HG03457 (cell line): ENCODE measurements around the gene ZFP1.
"Not testable (repeated sequence)": the region's sequence is repeated elsewhere in the genome, so short reads cannot be mapped to it uniquely, and the experiment has no call there.

ENCODE experiments used
- ATAC-seq: cut with Tn5 transposase; IDR thresholded peaks from one replicate; pipeline ENCODE4 v1.9.1; 2021; ENCODE audit warnings: moderate number of reproducible peaks; ENCODE audit not compliant: unreplicated experiment

The ZFP1 gene

DNA sequence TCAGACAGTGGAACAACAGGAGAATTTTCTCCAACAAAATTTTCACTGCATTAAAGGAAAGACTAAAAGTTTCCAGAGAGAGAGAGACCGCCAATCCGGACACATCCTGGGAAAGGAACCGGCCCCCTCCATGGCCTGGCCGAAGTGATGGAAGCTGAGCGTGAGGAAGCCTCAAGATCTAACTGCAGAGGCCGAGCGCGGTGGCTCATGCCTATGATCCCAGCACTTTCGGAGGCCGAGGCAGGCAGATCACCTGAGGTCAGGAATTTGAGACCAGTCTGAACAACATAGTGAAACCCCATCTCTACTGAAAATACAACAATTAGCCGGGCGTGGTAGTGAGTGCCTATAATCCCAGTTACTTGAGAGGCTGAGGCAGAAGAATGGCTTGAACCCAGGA lies 54.8 kb downstream of the ZFP1 start:
- no peak for ATAC-seq

DNA sequence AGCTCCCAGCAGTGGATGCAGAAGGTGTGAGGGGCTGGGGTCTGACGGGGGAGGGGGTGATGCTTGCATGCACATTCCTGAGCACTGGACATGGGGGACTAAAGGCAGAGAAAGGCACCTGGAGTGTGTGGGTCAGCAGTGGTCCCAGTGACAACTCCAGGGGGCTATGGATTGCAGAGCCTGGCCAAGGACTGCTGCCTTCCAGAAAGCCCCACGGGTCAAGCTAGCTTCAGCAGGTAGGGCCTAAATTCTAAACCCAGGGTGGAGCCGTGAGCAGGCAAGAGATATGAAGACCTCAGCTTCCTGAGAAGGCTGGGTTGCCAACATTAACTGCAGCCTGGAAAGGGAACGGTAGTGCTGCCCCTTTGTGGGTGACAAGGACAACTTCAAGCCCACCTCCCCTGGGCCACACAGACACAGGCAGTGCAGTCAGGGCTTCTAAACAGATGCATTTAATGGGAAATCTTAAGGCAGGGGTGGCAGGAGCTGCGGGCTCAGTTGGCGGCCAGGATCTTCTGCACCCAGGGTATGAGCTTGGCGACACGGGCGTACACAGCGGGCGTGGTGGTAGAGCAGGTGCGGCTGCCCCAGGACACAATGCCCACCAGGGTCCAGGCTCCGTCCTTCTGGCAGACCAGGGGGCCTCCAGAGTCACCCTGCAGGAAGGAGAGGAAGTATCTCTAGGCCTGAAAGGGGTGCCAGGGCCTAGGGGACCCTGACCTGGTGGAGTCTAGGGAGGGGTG lies 55.5 kb downstream of the ZFP1 start:
- ATAC-seq: no peak

GRCh38 chr16:75204410-75204758 lies 56.1 kb downstream of the ZFP1 start:
- no peak for ATAC-seq

GRCh38 chr16:75204905-75205304 lies 56.6 kb downstream of the ZFP1 start:
- ATAC-seq: not testable (repeated sequence)

DNA sequence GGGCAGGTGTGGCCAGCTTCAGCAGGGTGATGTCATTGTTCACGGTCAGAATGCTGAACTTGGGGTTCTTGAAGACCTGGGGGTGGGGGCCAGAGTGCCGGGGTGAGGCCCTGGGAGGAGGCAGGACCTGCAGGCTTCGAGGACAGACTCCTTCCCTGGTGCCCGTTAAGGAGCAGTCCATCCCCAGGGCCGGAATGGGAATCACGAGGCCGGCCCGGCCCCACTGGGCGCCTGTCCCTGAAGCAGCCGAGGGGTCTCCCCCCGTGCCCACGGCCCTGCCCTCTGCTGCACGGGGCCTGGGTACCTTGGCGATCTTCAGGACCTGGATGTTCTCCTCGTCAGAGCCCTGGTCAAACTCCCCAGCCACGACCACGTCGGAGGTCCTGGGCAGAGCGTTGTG lies 57.1 kb downstream of the ZFP1 start:
- not testable (repeated sequence) for ATAC-seq

GRCh38 chr16:75205961-75206748 lies 57.8 kb downstream of the ZFP1 start:
- not testable (repeated sequence) for ATAC-seq

GRCh38 chr16:75206749-75207451 lies 58.6 kb downstream of the ZFP1 start, which contains the start of gene CTRB2:
Gene CTRB2, minus strand, starts transcription at chr16:75207161. Its CDS starts 20 bp downstream, at chr16:75207141.
- ATAC-seq: no peak

- ATAC-seq: no peak
Observed at GRCh38 chr16:75207831-75208230, 59.5 kb downstream of the ZFP1 start.

- ATAC-seq: no peak
Observed at GRCh38 chr16:75208242-75208825, 60.0 kb downstream of the ZFP1 start.

GRCh38 chr16:75208861-75209505 lies 60.7 kb downstream of the ZFP1 start:
- ATAC-seq: no peak

- ATAC-seq: not testable (repeated sequence)
Observed at GRCh38 chr16:75209514-75209913, 61.2 kb downstream of the ZFP1 start.

- no peak for ATAC-seq
Observed at GRCh38 chr16:75209944-75210343, 61.6 kb downstream of the ZFP1 start.

- not testable (repeated sequence) for ATAC-seq
Observed at GRCh38 chr16:75211286-75211685, 63.0 kb downstream of the ZFP1 start.

DNA sequence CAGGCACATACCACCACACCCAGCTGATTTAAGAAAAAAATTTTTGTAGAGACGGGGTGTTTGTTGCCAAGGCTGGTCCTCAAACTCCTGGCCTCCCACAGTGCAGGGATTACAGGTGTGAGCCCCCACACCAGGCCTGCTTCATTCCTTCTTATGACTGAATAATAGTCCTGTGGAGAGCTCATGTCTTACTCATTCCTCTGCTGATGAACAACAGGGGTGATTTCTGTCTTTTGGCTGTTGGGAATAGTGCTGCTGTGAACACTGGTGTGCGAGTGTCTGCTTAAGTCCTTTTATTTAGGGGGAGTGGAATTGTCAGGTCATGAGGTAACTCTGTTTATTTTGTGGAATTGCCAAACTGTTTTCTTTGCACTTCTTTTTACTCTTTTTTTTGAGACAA lies 67.8 kb downstream of the ZFP1 start:
- ATAC-seq: no peak

DNA sequence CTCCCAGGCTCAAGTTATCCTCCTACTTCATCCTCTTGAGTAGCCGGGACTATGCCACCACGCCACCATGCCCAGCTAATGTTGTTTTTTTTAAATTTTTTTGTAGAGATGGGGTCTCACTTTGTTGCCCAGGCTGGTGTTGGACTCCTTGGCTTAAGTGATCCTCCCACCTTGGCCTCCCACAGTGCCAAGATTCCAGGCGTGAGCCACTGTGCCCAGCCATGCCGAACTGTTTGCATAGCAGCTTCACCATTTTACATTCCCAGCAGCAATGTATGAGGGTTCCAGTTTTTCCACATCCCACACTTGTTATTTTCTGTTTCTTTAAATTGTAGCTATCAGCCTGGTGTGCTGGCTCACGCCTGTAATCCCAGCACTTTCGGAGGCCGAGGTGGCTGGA lies 68.3 kb downstream of the ZFP1 start:
- ATAC-seq: no peak

GRCh38 chr16:75217389-75217851 lies 69.1 kb downstream of the ZFP1 start:
- ATAC-seq: no peak

DNA sequence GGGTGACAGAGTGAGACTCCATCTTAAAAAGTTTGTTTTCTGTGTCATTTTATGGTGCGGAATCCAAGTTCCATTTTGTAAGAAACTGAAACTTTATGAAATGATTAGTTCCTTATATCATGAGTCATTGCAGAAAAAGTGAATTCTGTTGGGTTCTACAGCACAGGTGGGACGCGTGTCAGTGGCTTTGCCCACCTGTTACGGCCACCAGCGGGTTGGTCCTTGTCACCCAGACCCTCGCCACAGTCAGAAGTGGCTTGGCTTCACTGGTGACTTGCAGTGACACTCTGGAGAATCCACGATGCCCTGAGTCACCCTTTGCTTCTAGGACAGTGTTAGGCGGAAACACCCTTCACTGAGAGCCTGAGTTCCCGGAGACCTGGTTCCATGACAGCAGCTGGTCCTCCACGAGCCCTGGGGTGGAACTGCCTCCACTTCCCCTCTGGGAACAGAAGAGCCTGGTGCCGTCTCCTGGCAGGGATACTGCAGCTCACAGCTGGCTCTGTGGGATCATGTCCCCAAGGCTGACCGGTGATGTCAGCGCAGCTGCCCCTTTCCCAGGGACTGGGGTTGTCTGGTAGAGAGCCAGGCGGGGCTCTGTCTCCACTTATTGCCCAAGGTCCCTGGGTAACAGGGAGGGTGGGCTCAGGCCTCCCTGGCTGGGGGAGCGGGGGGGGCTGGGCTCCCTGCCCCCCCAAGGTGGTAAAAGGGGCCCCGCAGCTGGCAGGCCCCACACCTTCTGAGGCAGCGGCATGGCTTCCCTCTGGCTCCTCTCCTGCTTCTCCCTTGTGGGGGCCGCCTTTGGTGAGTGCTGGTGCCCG lies 70.1 kb downstream of the ZFP1 start, which contains the start of gene CTRB1:
TSS of gene CTRB1 (plus strand) at position 733 of the 821 bp plus-strand sequence. CDS start at position 753, 20 bp downstream.
- no peak for ATAC-seq

- ATAC-seq: no peak
Observed at GRCh38 chr16:75219088-75219487, 70.8 kb downstream of the ZFP1 start.

- no peak for ATAC-seq
Observed at GRCh38 chr16:75219838-75220237, 71.5 kb downstream of the ZFP1 start.
